ENCODE results near the gene TLR6.
"Not testable (repeated sequence)": the region's sequence is repeated elsewhere in the genome, so short reads cannot be mapped to it uniquely, and the experiment has no call there.

Gene TLR6

DNA sequence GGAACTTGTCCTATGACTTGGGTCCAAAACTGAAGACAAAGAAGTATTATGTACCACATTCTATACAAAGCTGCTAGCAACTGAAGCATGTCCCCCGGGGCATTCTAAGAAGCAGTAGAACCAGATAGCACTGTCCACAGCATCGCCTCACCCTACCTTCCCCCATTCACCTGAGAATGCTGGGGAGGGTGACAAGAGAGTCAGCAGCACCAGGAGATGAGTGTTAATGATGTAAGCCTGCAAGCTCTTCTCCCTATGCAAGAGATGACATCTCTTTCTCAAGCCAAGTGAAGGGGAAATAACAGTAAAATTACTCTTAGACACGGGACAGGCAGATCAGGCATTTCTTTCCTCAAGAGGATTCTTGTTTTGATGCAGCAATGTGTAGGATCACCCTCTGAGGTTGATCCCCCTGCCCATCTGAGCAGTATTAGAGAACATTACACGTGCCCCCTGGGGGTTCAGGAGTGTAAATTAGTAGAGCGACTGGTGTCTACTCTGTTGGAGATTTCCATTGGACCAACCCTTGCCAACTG, 38.1 kb downstream of the TLR6 start:
- no peak for DNase-seq

DNA sequence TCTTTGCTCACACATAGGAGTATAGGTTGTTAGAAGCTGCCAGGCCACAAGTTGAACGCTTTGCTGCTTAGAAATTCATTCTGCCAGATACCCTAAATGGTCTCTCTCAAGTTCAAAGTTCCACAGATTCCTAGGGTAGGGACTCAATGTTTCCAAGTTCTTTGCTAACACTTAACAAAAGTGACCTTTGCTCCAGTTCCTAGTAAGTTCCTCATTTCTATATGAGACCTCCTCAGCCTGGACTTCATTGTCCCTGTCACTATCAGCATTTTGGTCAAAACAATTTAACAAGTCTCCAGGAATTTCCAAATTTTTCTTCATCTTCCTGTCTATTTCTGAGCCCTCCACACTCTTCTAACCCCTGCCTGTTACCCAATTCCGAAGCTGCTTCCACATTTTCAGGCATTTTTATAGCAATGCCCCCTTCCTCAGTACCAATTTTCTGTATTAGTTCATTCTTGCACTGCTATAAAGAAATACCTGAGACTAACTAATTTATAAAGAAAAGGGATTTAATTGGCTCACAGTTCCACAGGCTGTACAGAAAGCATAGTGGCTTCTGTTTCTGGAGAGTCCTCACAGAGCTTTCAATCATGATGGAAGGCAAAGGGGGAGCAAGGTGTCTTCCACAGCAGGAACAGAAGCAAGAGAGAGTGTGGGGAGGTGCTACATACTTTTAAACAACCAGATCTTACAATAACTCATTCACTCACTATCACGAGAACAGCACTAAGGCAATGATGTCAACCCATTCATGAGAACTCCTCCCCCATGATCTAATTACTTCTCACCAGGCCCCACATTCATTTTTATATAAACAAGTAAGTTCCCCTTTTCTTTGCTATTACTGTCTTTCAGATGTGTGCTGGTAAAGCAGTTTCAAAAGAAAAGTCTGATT, 40.5 kb downstream of the TLR6 start:
- DNase-seq: no peak

DNA sequence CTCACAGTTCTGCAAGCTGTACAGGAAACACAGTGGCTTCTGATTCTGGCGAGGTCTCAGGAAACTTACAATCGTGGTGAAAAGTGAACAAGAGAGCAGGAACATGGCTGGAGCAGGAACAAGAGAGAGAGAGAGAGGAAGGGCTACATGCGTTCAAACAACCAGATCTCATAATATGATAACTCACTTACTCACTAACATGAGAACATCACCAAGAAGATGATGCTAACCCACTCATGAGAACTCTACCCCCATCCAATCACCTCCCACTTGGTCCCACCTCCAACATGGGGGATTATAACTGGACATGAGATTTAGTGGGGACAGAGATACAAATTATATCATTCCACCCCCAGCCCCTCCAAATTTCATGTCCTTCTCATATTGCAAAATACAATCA, 42.2 kb downstream of the TLR6 start:
- DNase-seq: no peak

DNA sequence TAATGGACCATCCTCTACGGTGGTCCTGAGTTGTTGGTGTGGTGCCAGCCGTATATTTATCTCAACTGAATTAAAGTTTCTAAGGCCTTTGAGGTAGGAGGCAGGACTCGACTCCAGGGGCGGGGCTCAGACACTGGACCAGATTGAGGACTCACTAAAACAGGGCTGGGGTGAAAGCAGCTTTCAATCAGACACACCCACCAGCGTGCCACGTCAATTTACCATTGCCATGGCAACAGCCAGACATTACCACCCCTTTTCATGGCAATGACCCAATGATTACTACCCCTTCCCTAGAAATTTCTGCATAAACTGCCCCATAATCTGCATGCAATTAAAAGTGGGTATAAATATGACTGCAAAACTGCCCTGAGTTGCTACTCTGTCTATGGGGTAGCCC, 45.3 kb downstream of the TLR6 start:
- no peak for DNase-seq

DNA sequence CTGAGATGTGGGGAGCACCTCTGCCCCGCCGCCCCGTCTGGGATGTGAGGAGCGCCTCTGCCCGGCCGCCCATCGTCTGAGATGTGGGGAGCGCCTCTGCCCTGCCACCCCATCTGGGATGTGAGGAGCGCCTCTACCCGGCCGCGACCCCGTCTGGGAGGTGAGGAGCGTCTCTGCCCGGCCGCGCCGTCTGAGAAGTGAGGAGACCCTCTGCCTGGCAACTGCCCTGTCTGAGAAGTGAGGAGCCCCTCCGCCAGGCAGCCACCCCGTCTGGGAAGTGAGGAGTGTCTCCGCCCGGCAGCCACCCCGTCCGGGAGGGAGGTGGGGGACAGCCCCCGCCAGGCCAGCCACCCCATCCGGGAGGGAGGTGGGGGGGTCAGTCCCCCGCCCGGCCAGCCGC, 49.2 kb downstream of the TLR6 start:
- not testable (repeated sequence) for DNase-seq

DNA sequence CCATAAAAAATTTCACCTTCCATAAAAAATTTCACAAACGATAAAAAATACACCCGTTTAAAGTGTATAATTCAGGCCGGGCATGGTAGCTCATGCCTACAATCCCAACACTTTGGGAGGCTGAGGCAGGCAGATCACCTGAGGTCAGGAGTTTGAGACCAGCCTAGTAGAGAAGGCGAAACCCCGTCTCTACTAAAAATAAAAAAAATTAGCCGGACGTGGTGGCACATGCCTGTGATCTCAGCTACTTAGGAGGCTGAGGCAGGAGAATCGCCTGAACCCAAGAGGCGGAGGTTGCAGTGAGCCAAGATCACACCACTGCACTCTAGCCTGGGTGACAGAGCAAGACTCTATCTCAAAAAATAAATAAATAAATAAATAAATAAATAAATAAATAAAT, 50.4 kb downstream of the TLR6 start:
- DNase-seq: not testable (repeated sequence)

DNA sequence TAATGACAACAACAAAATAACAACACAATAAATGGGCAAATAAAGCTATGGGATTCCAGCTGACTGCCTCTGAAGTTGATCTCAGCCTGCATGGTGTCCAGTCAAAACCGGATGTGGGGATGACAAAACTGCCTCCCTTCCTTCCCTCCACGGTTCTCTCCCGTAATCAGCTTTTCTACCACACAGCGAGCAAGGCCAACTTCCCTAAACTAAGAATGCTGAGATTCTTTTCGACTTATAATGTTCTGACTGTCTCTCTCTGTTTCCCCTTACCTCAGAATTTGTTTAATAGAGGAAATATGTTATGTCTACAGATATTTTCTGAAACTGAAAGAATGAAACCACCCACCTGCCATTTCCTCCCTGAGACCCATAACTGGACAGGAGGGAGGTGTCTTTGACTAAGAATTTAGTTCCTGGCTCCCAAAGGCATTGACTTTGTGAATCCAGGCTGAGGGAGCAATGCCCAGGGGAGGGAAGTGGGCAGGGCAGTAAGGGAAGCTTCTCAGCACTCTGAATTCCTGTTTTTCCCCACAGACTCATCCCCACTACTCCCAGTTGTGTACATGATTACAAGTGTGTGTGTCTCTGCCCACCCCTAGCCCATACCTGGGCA, 51.0 kb downstream of the TLR6 start:
- DNase-seq: peak; percentile 26

DNA sequence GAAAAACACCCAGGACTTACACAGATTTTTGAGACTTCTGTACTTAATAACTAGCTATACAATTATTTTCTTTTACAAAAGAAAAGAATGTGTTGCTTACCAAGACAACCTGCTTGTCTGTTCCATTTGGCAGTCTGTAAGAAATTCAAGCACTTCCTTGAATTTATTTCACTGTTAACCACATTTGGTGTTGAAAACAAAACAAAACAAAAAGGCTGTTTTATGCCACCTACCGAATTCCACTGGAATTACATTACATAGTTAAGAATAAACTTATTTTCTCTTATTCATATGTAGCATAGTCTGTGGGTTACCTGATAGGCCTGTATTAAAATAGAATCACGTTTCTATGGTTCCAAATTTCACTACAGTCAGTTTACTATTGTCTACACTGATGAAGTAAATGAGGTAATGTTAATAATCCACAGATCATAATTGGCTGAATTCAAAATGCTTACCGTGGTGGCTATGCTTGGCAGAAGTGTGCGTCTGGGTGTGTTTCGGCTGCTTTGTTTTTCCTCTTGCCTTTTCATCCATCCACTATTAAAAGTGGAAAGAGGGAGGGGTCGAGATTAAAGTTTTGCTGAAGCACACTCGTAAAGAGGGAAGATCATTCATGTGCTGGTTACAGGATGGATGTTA, 51.8 kb downstream of the TLR6 start, which contains the start of gene TLR1:
Gene TLR1, minus strand, starts transcription at position 138 of the 642 bp plus-strand sequence. CDS start 5,960 bp downstream, outside the sequence.
- peak; percentile 72 for DNase-seq

DNA sequence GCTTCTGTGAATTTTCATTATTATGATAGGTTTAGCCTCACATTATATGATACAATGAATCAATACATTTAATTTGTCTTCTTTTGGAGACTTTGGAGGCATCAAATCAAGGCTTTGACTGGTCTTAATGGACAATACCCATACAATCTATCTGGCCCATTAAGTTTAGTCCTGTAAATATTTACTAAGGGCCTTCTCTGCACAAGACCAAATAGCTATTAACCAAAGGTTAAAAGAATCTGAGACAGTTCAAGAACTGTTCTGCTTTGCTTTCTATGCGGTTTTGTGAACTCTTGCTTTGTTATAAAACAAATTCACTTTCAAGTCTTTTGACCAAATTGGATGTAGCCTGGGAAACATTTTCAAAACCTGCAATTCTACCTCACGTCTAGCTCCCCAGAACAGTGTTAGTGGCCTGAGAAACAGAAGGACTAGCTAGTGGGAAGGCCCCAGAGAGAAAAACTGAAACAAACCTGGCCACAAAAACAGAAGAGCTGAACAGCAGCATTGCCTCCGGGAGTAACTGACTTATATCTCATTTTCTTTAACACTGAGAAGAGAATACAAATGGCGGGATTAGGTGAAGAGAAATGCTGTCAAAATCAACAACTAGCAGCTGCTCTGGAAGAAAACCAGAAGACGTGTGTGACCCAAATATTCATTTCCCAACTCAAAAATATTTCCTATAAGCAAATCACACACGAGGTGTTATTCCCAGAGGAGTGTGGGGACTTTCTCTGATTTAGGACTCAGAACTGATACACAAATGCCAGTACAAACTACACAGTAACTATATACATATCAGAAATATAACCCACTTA, 52.6 kb downstream of the TLR6 start:
- DNase-seq: peak; percentile 12

DNA sequence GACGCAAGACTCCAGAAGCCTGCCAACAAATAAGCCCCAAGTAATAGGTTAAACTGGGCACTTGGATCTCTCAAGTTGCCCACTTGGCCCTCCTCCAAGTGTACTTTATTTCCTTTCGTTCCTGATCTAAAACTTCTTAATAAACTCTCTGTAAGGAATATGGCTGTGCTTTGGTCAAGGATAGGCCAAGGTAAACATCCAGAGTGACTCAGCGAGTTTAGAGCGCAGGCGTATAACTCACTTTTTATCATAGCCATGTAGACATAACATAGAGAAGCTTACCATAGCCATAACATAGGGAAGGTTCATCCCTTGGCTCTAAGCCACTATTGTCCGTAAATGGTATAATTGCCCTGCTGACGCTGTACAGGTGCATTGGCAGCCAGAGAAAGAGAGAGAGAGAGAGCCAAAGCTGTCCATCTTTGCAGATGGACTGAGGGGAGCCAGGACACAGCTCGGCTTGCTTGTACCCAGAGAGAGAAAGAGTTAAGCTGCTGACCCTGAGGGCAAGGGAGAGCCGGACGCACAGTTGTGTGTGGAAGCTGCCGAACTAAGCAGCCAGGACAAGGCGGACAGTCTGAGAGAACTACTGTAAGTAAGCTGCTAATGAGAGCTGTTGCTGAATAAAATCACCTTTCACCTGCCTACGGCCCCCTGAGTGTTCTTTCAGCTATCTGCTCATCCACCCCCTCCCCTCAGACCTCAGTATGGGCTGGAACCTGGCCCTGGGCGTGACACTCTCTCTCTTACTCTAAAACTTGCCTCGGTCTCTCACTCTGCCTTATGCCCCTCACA, 53.9 kb downstream of the TLR6 start:
- no peak for DNase-seq

DNA sequence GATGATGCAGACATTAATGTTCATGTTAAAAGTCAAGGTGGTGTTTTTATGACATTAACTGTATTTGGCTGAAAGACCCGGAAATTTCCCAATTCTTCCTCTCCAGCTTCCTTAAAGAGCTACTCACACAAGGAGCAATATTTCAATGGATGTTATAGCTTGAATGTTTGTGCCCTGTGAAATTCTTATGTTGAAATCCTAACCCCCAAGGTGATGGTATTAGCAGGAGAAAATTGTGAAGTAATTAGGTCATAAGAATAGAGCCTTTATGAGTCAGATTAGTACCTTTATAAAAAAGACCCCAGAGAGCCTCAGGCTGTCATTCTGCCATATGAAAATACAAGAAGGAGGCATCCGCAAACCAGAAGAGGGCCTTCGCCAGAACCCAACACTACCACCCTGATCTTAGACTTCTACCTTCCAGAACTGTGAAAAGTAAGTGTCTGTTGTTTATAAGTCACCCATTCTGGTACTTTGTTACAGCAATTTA, 55.6 kb downstream of the TLR6 start:
- no peak for DNase-seq

DNA sequence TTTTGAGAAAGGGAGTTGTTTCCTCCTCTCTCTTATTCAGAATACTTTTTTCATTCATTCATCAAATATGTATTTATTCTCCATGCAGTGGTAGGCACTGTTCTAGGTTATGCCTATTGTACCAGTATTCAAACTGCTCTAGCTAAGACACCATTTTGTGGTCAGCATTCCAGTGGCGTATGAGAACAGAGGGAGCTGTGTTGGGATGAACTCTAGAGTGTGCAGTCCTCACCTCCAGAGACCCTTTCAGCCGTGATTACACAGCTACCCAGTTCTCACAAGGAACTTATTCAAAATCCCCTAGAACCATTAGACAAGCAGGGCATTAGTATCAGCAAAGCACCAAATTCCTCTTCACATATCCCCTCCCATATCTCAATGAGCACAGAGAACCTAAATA, 56.3 kb downstream of the TLR6 start:
- DNase-seq: no peak

DNA sequence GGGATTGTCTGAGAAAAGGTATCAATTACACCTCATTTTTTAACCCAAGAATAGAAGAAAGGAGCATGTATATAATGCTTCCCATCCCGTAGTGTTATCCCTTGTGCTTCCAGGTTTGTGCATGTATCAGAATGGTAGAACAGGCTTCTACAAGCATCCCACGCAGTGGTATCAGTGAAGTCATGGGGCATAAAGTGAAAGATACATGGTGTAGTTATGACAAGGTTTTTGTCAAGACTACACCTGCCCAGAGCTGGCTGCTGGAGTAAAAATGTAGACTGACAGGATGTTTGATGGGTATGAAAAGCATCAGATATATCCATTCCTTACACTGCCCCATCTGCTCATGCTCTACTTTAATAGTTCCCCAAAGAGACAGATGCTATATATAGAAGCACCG, 61.5 kb downstream of the TLR6 start:
- DNase-seq: no peak

DNA sequence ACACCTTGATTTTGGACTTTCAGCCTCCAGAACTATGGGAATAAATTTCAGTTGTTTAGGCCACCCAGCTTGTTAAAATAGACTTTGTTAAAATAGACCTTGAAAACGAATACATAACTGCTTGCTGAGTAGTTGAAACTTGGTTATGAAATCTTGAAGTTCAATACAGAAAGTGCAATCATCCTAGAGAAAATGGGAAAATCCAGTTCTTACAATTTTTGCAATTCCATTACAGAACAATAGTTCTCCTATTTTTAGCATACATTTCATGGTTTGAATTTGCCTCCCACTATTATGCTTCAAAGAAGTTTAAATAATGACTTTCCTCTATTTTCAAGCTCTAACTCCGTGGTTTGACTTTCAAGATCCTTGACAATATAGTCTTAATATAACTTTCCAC, 62.6 kb downstream of the TLR6 start:
- DNase-seq: no peak

DNA sequence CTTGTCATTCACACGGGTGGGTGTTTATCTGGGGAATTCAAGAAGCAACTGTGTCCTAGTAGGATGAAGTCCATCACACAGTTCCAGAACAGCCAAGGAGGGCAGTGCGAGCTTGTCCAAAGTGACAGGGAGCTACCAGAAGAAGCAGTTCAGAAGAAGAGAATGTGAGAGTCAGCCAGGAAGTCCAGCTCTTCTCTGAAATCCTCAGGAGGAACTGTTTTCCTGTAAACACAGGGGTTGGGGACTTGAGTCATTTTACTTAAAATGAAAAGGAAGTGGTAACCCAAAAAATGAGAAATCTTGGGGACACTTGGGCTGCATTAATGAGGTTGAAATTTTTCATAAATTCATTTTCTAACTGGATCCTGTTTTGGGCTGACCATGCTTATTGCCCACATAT, 65.6 kb downstream of the TLR6 start:
- DNase-seq: no peak

DNA sequence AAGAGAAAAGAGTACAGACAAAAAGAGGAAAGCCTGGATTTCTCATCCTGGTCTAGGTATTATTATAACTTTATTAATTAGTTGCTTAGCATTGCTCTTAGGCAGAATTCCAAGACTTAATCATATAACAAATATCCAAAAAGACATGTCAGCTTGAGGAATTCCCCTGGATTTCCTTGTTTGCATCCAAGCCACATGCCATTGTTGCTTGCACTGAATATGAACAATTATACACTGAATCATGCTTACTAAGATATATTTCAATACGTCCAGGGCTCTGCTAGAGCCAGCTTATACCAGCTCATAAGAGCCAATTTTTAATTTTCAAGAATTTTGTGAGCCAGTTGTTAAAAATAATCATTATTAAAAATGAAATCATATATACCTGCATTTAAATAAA, 68.3 kb downstream of the TLR6 start:
- no peak for DNase-seq

DNA sequence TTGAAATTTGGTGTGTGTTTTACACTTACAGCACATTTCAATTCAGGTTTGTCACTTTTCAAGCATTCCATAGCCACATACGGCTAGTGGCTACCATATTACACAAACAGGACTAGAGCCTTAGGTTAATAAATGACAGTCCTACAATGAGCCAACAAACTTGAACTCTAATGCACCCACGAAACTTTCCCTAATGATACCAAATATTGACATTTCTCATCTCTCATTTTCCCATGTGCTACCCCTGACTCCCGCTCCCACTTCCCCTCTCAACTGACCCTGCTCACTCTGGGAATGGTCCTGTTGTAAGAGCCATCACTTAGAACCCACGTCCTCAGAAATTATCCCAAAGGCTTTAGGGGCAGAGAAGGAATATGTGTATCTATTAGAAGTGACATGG, 68.9 kb downstream of the TLR6 start:
- no peak for DNase-seq

DNA sequence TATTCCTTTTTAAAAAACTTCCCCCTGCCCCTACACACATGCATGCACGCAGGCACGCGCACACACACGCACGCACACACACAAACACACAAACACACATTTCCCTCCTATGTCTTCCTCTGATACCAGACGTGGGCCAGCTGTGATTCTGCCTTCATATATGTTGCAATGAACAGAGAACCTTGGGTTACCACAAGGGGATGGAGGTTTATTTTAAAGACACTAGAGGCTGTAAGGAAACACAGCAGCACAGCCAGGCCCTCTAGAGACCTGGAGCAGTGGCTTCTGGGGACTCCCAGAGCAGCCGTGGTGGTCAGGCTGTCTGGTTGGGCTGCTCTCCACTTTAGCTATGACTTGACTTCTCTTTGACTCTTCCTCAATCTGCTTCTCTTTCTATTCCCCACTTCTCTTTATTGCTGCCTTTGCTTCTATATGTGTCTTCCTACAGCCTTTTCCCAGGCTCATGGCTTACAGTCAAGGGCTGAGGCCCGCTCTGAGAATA, 70.7 kb downstream of the TLR6 start:
- peak; percentile 11 for DNase-seq

DNA sequence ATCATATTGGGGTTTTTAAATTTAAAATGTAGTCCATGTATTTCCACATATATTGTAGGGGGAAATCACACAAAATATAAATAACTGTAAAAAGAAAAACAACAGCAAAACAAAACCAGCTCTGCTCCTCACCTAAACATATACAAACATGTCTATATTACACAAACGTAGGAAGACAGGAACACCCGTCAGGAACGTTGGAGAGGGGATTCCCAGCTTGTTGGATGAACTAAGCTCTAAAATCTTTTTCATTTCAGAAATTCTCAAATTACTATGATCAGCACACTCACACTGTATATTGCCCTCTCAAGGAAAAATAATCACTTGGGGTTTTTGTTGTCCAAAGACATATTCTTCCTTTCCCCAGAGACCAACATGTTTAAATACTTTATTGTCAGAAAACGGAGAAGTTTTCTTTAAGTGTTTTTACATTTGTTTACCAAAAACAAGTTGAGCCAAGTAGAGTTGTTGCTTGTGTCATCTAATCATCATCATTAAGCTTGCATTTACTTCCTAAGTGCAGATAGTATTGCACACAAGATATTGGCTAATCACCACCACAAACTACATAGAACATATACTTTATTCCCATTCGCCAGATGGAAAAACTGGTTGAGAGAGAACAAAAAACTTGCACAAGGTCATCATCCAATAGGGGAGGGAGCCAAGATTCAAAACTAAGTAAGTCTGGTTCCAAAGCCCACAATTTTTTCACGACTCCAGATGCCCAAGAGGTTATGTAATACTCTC, 71.4 kb downstream of the TLR6 start:
- no peak for DNase-seq

DNA sequence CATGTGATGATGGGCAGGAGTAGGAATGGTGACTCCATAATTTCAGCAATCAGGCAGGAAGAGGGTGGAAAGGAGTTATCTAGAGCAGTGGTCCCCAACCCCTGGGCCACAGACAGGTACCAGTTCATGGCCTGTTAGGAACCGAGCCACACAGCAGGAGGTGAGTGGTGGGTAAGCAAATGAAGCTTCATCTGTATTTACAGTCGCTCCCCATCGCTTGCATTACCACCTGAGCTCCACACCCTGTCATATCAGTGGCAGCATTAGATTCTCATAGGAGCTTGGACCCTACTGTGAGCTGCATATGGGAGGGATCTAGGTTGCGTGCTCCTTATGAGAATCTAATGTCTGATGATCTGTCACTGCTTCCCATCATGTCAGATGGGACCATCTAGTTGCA, 72.5 kb downstream of the TLR6 start:
- DNase-seq: no peak

DNA sequence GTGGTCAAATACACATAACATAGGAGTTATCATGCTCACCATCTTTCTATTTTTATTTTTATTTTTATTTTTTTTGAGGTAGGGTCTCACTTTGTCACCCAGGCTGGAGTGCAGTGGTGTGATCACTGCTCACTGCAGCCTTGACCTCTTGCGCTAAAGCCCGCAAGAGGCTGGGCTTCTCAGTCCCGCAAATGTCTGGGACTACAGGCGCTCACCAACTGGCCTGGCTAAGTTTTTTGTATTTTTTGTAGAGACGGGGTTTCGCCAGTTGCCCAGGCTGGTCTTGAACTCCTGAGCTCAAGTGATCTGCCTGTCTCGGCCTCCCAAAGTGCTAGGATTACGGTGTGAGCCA, 73.5 kb downstream of the TLR6 start:
- no peak for DNase-seq

Measured in CD4-positive, alpha-beta T cell treated with Interleukin-12 subunit alpha and Interleukin-12 subunit beta, for 1 hour (primary cell).